ENCODE data around the gene SLC25A20.
"Not testable (repeated sequence)": the region's sequence is repeated elsewhere in the genome, so short reads cannot be mapped to it uniquely, and the experiment has no call there.

Gene SLC25A20

GRCh38 chr3:48926425-48927392, 28.0 kb upstream of the SLC25A20 start:
- H3K4me3 ChIP-seq (replicated peaks in 1 of 2; ENCODE audit: low read depth in 2 of 2, low read length in 2 of 2): no peak overlapping the region
- no peak for TF ChIP-seq CTCF (IDR thresholded peaks at IDR 0.05; ENCODE audit: low read depth, low read length)
- DNase-seq (ENCODE audit: low read depth in 2 of 2): peak in 1 of 2 donors; percentile 53

- DNase-seq (ENCODE audit: low read depth in 2 of 2): peak; percentile 55 to 62
Observed at GRCh38 chr3:48919215-48920138, 20.8 kb upstream of the SLC25A20 start.

GRCh38 chr3:48918388-48919214, 19.9 kb upstream of the SLC25A20 start, which contains the start of gene ARIH2:
TSS of gene ARIH2 (plus strand) at chr3:48918842. CDS start at chr3:48927559, 8,717 bp downstream.
- TF ChIP-seq CTCF (IDR thresholded peaks at IDR 0.05; ENCODE audit: low read depth, low read length): no peak
- H3K4me3 ChIP-seq (replicated peaks in 1 of 2; ENCODE audit: low read depth in 2 of 2, low read length in 2 of 2): peak within 1 kb of the TSS; percentile 78 to 79
- peak; percentile 93 to 95 for DNase-seq (ENCODE audit: low read depth in 2 of 2)

More at GRCh38 chr3:48919215-48920138, 20.8 kb upstream of the SLC25A20 start:
- TF ChIP-seq CTCF (IDR thresholded peaks at IDR 0.05; ENCODE audit: low read depth, low read length): no peak
- peak overlapping the region; percentile 78 to 79 for H3K4me3 ChIP-seq (replicated peaks in 1 of 2; ENCODE audit: low read depth in 2 of 2, low read length in 2 of 2)

- H3K4me3 ChIP-seq (replicated peaks in 1 of 2; ENCODE audit: low read depth in 2 of 2, low read length in 2 of 2): no peak overlapping the region
- no peak for TF ChIP-seq CTCF (IDR thresholded peaks at IDR 0.05; ENCODE audit: low read depth, low read length)
- no peak for DNase-seq (ENCODE audit: low read depth in 2 of 2)
Observed at GRCh38 chr3:48915296-48915695, 16.6 kb upstream of the SLC25A20 start.

GRCh38 chr3:48907026-48907425, 8.3 kb upstream of the SLC25A20 start:
- DNase-seq (ENCODE audit: low read depth in 2 of 2); H3K4me3 ChIP-seq (replicated peaks in 1 of 2; ENCODE audit: low read depth in 2 of 2, low read length in 2 of 2): not testable (repeated sequence)

GRCh38 chr3:48899273-48899672, 591 bp upstream of the SLC25A20 start:
- TF ChIP-seq CTCF (IDR thresholded peaks at IDR 0.05; ENCODE audit: low read depth, low read length): no peak
- no peak for DNase-seq (ENCODE audit: low read depth in 2 of 2)
- peak overlapping the region in 1 of 2 donors; percentile 72 for H3K4me3 ChIP-seq (replicated peaks in 1 of 2; ENCODE audit: low read depth in 2 of 2, low read length in 2 of 2)
